GM12878 (cell line): Measurements from ENCODE around the gene LVRN. TPM values are rescaled to one million over a fixed set of nuclear protein-coding genes. Genes with fewer than 3 reads are reported as not detected.

ENCODE experiments used
- polyA plus RNA-seq, 11 experiments: library from polyadenylated mRNA; depleted of rRNA in 4 of 11; unstranded in 6 of 11; stranded (reverse) in 5 of 11; fragments of >200 nt; fragmentation: Nextera tagmentation in 4 of 11; fragmentation: Illumina TruSeq in 1 of 11; extraction: Ambion mirVana in 4 of 11; extraction: Trizol in 1 of 11; gene quantifications; 1 replicate in 1 of 11; 2 replicates in 10 of 11; pipeline versions ENCODE4 v1.2.1 to v1.2.3, GENCODE V29; 2011 to 2016; ENCODE audit warnings: inconsistent platforms in 2 of 11, missing spikeins in 2 of 11, low read depth in 1 of 11
- total RNA-seq, 4 experiments: library from RNA; depleted of rRNA in 3 of 4; stranded (reverse); fragments of >200 nt in 3 of 4; fragmentation: Illumina TruSeq in 1 of 4; extraction: Trizol in 1 of 4; gene quantifications; 2 replicates each; pipeline versions ENCODE4 v1.2.1 to v1.2.3, GENCODE V29; 2013 to 2021

Gene LVRN
- total and polyA plus RNA-seq, 10 of the 15 experiments (the other 5 are each of a cell fraction or from before 2014, with no cell fraction given) = 0.04 to 0.87 (median 0.11) TPM; not detected in 4

Other genes with a start within 250 kb of the LVRN start
- gene CDO1, start 145.8 kb upstream of the LVRN start, total RNA-seq (2014; rRNA removed) = not detected in 2 replicates
- gene CDO1, start 145.8 kb upstream of the LVRN start, total RNA-seq (2014; rRNA removed; fragmentation: Illumina TruSeq; extraction: Trizol) = not detected in 2 replicates
- gene CDO1, start 145.8 kb upstream of the LVRN start, total RNA-seq (2021) = not detected in 2 replicates
- gene CDO1, start 145.8 kb upstream of the LVRN start, polyA plus RNA-seq (2011; rRNA removed) = not detected in 2 replicates
- not detected in 2 replicates for gene CDO1, start 145.8 kb upstream of the LVRN start, polyA plus RNA-seq (2014; fragmentation: Illumina TruSeq; extraction: Trizol)
- gene CDO1, start 145.8 kb upstream of the LVRN start, polyA plus RNA-seq (2014; fragmentation: Nextera tagmentation; extraction: Ambion mirVana) = under 1 TPM in 1 of 2 experiments, not detected in 1; 0.05 TPM
- not detected in 2 replicates for gene CDO1, start 145.8 kb upstream of the LVRN start, polyA plus RNA-seq (2014; rRNA removed)
- gene CDO1, start 145.8 kb upstream of the LVRN start, polyA plus RNA-seq (2016; fragmentation: Nextera tagmentation; extraction: Ambion mirVana) = not detected
- 23.2 and 32.5 TPM in 2 replicates for gene ATG12, start 120.9 kb upstream of the LVRN start, total RNA-seq (2014; rRNA removed)
- gene ATG12, start 120.9 kb upstream of the LVRN start, total RNA-seq (2014; rRNA removed; fragmentation: Illumina TruSeq; extraction: Trizol) = 39.7 and 41.0 TPM in 2 replicates
- gene ATG12, start 120.9 kb upstream of the LVRN start, total RNA-seq (2021) = 26.9 and 28.9 TPM in 2 replicates
- gene ATG12, start 120.9 kb upstream of the LVRN start, polyA plus RNA-seq (2011; rRNA removed) = 89.4 and 153 TPM in 2 replicates
- 50.7 and 57.0 TPM in 2 replicates for gene ATG12, start 120.9 kb upstream of the LVRN start, polyA plus RNA-seq (2014; fragmentation: Illumina TruSeq; extraction: Trizol)
- 10 to 100 TPM; 67.4 to 92.0 TPM for gene ATG12, start 120.9 kb upstream of the LVRN start, polyA plus RNA-seq (2014; fragmentation: Nextera tagmentation; extraction: Ambion mirVana)
- 24.3 and 32.9 TPM in 2 replicates for gene ATG12, start 120.9 kb upstream of the LVRN start, polyA plus RNA-seq (2014; rRNA removed)
- 10 to 100 TPM; 66.6 to 72.1 TPM for gene ATG12, start 120.9 kb upstream of the LVRN start, polyA plus RNA-seq (2016; fragmentation: Nextera tagmentation; extraction: Ambion mirVana)
- 37.1 and 53.6 TPM in 2 replicates for gene AP3S1, start 120.5 kb upstream of the LVRN start, total RNA-seq (2014; rRNA removed)
- gene AP3S1, start 120.5 kb upstream of the LVRN start, total RNA-seq (2014; rRNA removed; fragmentation: Illumina TruSeq; extraction: Trizol) = 62.5 and 73.3 TPM in 2 replicates
- gene AP3S1, start 120.5 kb upstream of the LVRN start, total RNA-seq (2021) = 45.6 and 57.4 TPM in 2 replicates
- gene AP3S1, start 120.5 kb upstream of the LVRN start, polyA plus RNA-seq (2011; rRNA removed) = 137 and 319 TPM in 2 replicates
- gene AP3S1, start 120.5 kb upstream of the LVRN start, polyA plus RNA-seq (2014; fragmentation: Illumina TruSeq; extraction: Trizol) = 78.4 and 128 TPM in 2 replicates
- gene AP3S1, start 120.5 kb upstream of the LVRN start, polyA plus RNA-seq (2014; fragmentation: Nextera tagmentation; extraction: Ambion mirVana) = 10 to 100 TPM; 36.4 to 48.5 TPM
- 48.6 and 61.7 TPM in 2 replicates for gene AP3S1, start 120.5 kb upstream of the LVRN start, polyA plus RNA-seq (2014; rRNA removed)
- 100 to 1,000 TPM; 103 to 104 TPM for gene AP3S1, start 120.5 kb upstream of the LVRN start, polyA plus RNA-seq (2016; fragmentation: Nextera tagmentation; extraction: Ambion mirVana)
- not detected in 2 replicates for gene ARL14EPL, start 70.0 kb downstream of the LVRN start, total RNA-seq (2014; rRNA removed)
- not detected in 2 replicates for gene ARL14EPL, start 70.0 kb downstream of the LVRN start, total RNA-seq (2014; rRNA removed; fragmentation: Illumina TruSeq; extraction: Trizol)
- gene ARL14EPL, start 70.0 kb downstream of the LVRN start, total RNA-seq (2021) = not detected in 2 replicates
- gene ARL14EPL, start 70.0 kb downstream of the LVRN start, polyA plus RNA-seq (2011; rRNA removed) = 0.08 and 0.09 TPM in 2 replicates
- not detected in 2 replicates for gene ARL14EPL, start 70.0 kb downstream of the LVRN start, polyA plus RNA-seq (2014; fragmentation: Illumina TruSeq; extraction: Trizol)
- not detected for gene ARL14EPL, start 70.0 kb downstream of the LVRN start, polyA plus RNA-seq (2014; fragmentation: Nextera tagmentation; extraction: Ambion mirVana)
- gene ARL14EPL, start 70.0 kb downstream of the LVRN start, polyA plus RNA-seq (2014; rRNA removed) = not detected in 2 replicates
- not detected for gene ARL14EPL, start 70.0 kb downstream of the LVRN start, polyA plus RNA-seq (2016; fragmentation: Nextera tagmentation; extraction: Ambion mirVana)
- 26.0 and 32.3 TPM in 2 replicates for gene COMMD10, start 122.5 kb downstream of the LVRN start, total RNA-seq (2014; rRNA removed)
- gene COMMD10, start 122.5 kb downstream of the LVRN start, total RNA-seq (2014; rRNA removed; fragmentation: Illumina TruSeq; extraction: Trizol) = 22.7 and 23.3 TPM in 2 replicates
- 17.0 and 19.6 TPM in 2 replicates for gene COMMD10, start 122.5 kb downstream of the LVRN start, total RNA-seq (2021)
- 30.1 and 45.6 TPM in 2 replicates for gene COMMD10, start 122.5 kb downstream of the LVRN start, polyA plus RNA-seq (2011; rRNA removed)
- gene COMMD10, start 122.5 kb downstream of the LVRN start, polyA plus RNA-seq (2014; fragmentation: Illumina TruSeq; extraction: Trizol) = 23.7 and 31.0 TPM in 2 replicates
- gene COMMD10, start 122.5 kb downstream of the LVRN start, polyA plus RNA-seq (2014; fragmentation: Nextera tagmentation; extraction: Ambion mirVana) = 10 to 100 TPM; 57.7 to 98.7 TPM
- 15.4 and 19.8 TPM in 2 replicates for gene COMMD10, start 122.5 kb downstream of the LVRN start, polyA plus RNA-seq (2014; rRNA removed)
- 10 to 100 TPM; 37.4 to 37.8 TPM for gene COMMD10, start 122.5 kb downstream of the LVRN start, polyA plus RNA-seq (2016; fragmentation: Nextera tagmentation; extraction: Ambion mirVana)